ENCODE data around the gene ZSCAN10.

The ZSCAN10 gene

GRCh38 chr16:3065742-3066439 lies 33.2 kb downstream of the ZSCAN10 start:
- Histone ChIP-seq H3K4me3 (peak overlapping the region; percentile 41), H3K27ac (no peak overlapping the region), H3K36me3 (ENCODE audit: insufficient read depth, low read length) (no peaks in the 10 kb centered on the region), H3K9me3 (ENCODE audit: low read depth, low read length) (no peaks in the 10 kb centered on the region), H3K9ac (ENCODE audit: insufficient read length) (no peak overlapping the region)
- TF ChIP-seq EZH2 (IDR thresholded peaks at IDR 0.05), result no peak
- no peak for DNase-seq (ENCODE audit: low read depth, low spot score)

- no peak within 1 kb of the TSS for H3K9ac ChIP-seq (ENCODE audit: insufficient read length)
- no peaks in the 10 kb centered on the region for H3K36me3 ChIP-seq (ENCODE audit: insufficient read depth, low read length)
- H3K27ac ChIP-seq, result no peak within 1 kb of the TSS
- peak within 1 kb of the TSS; percentile 41 for H3K4me3 ChIP-seq
- no peak for DNase-seq (ENCODE audit: low read depth, low spot score)
- no peak for TF ChIP-seq FOXP2 (optimal IDR thresholded peaks at IDR 0.05; ENCODE audit: control extremely low read depth, extremely low read length, insufficient read depth)
- TF ChIP-seq EZH2 (IDR thresholded peaks at IDR 0.05), result no peak
- TF ChIP-seq POLR2AphosphoS5 (IDR thresholded peaks at IDR 0.05; ENCODE audit: borderline replicate concordance, low read depth, low read length), result no peak
- H3K9me3 ChIP-seq (ENCODE audit: low read depth, low read length), result no peaks in the 10 kb centered on the region
These were observed 33.9 kb downstream of the ZSCAN10 start, which contains the start of gene IL32 for GRCh38 chr16:3065069-3065741. TSS of gene IL32 (plus strand) at chr16:3065640. CDS start at chr16:3065812, 172 bp downstream.

- Histone ChIP-seq H3K36me3 (ENCODE audit: insufficient read depth, low read length) (no peaks in the 10 kb centered on the region), H3K9me3 (ENCODE audit: low read depth, low read length) (no peaks in the 10 kb centered on the region), H3K9ac (ENCODE audit: insufficient read length) (no peak overlapping the region), H3K27ac (peak overlapping the region; percentile 42; the same call in 1 of the 2 replicates), H3K4me3 (no peak overlapping the region)
- no peak for DNase-seq (ENCODE audit: low read depth, low spot score)
- TF ChIP-seq POLR2AphosphoS5 (IDR thresholded peaks at IDR 0.05; ENCODE audit: borderline replicate concordance, low read depth, low read length) (no peak), FOXP2 (optimal IDR thresholded peaks at IDR 0.05; ENCODE audit: control extremely low read depth, extremely low read length, insufficient read depth) (no peak), EZH2 (IDR thresholded peaks at IDR 0.05) (no peak)
These were observed 35.3 kb downstream of the ZSCAN10 start for GRCh38 chr16:3063625-3064386.

- no peak for DNase-seq (ENCODE audit: low read depth, low spot score)
- Histone ChIP-seq H3K9ac (ENCODE audit: insufficient read length) (no peak overlapping the region), H3K4me3 (no peak overlapping the region), H3K9me3 (ENCODE audit: low read depth, low read length) (no peaks in the 10 kb centered on the region), H3K36me3 (ENCODE audit: insufficient read depth, low read length) (no peaks in the 10 kb centered on the region), H3K27ac (no peak overlapping the region)
- TF ChIP-seq FOXP2 (optimal IDR thresholded peaks at IDR 0.05; ENCODE audit: control extremely low read depth, extremely low read length, insufficient read depth) (no peak), POLR2AphosphoS5 (IDR thresholded peaks at IDR 0.05; ENCODE audit: borderline replicate concordance, low read depth, low read length) (no peak), EZH2 (IDR thresholded peaks at IDR 0.05) (no peak)
These were observed 36.5 kb downstream of the ZSCAN10 start for GRCh38 chr16:3062553-3062952.

- no peaks in the 10 kb centered on the region for H3K36me3 ChIP-seq (ENCODE audit: insufficient read depth, low read length)
- DNase-seq (ENCODE audit: low read depth, low spot score), result no peak
- H3K27ac ChIP-seq, result no peak overlapping the region
- H3K4me3 ChIP-seq, result no peak overlapping the region
- H3K9me3 ChIP-seq (ENCODE audit: low read depth, low read length), result no peaks in the 10 kb centered on the region
- no peak overlapping the region for H3K9ac ChIP-seq (ENCODE audit: insufficient read length)
- TF ChIP-seq EZH2 (IDR thresholded peaks at IDR 0.05), result no peak
- no peak for TF ChIP-seq POLR2AphosphoS5 (IDR thresholded peaks at IDR 0.05; ENCODE audit: borderline replicate concordance, low read depth, low read length)
- TF ChIP-seq FOXP2 (optimal IDR thresholded peaks at IDR 0.05; ENCODE audit: control extremely low read depth, extremely low read length, insufficient read depth), result no peak
These were observed 38.6 kb downstream of the ZSCAN10 start for GRCh38 chr16:3060339-3061127.

- Histone ChIP-seq H3K9me3 (ENCODE audit: low read depth, low read length) (no peaks in the 10 kb centered on the region), H3K27ac (no peak overlapping the region), H3K9ac (ENCODE audit: insufficient read length) (peak overlapping the region; percentile 63), H3K4me3 (peak overlapping the region; percentile 90), H3K36me3 (ENCODE audit: insufficient read depth, low read length) (no peaks in the 10 kb centered on the region)
- no peak for DNase-seq (ENCODE audit: low read depth, low spot score)
- TF ChIP-seq EZH2 (IDR thresholded peaks at IDR 0.05) (no peak), FOXP2 (optimal IDR thresholded peaks at IDR 0.05; ENCODE audit: control extremely low read depth, extremely low read length, insufficient read depth) (no peak), POLR2AphosphoS5 (IDR thresholded peaks at IDR 0.05; ENCODE audit: borderline replicate concordance, low read depth, low read length) (no peak)
These were observed 39.3 kb downstream of the ZSCAN10 start for GRCh38 chr16:3059723-3060242.

GRCh38 chr16:3059041-3059722 lies 39.9 kb downstream of the ZSCAN10 start:
- peak overlapping the region; percentile 90 for H3K4me3 ChIP-seq
- H3K36me3 ChIP-seq (ENCODE audit: insufficient read depth, low read length), result no peaks in the 10 kb centered on the region
- TF ChIP-seq POLR2AphosphoS5 (IDR thresholded peaks at IDR 0.05; ENCODE audit: borderline replicate concordance, low read depth, low read length) (peak; percentile 74; the same call in 1 of the 2 replicates), EZH2 (IDR thresholded peaks at IDR 0.05) (no peak), FOXP2 (optimal IDR thresholded peaks at IDR 0.05; ENCODE audit: control extremely low read depth, extremely low read length, insufficient read depth) (peak; percentile 44)
- peak overlapping the region; percentile 86 for H3K9ac ChIP-seq (ENCODE audit: insufficient read length)
- H3K27ac ChIP-seq, result no peak overlapping the region
- no peaks in the 10 kb centered on the region for H3K9me3 ChIP-seq (ENCODE audit: low read depth, low read length)
- DNase-seq (ENCODE audit: low read depth, low spot score), result no peak

Measured in SK-N-MC (cell line).